Glomerular visceral epithelial cell (primary cell): Measurements from ENCODE around the gene FSTL5.
A peak's percentile ranks its signal among the peaks of the same experiment; 100 is the strongest.

ENCODE experiments used
- DNase-seq: peaks from one replicate; pipeline ENCODE4 v3.0.0-alpha.2; 2016; ENCODE audit errors: extremely low spot score

FSTL5 gene

GRCh38 chr4:161583549-161583948, 580.3 kb downstream of the FSTL5 start:
- no peak for DNase-seq

- DNase-seq = no peak
Measured at GRCh38 chr4:161581262-161582230, 582.3 kb downstream of the FSTL5 start.

GRCh38 chr4:161577579-161578301, 586.1 kb downstream of the FSTL5 start:
- DNase-seq = peak; percentile 17

GRCh38 chr4:161573836-161574235, 590.0 kb downstream of the FSTL5 start:
- DNase-seq = no peak

- no peak for DNase-seq
Measured at GRCh38 chr4:161564230-161564834, 599.5 kb downstream of the FSTL5 start.

- DNase-seq = peak; percentile 14
Measured at GRCh38 chr4:161555689-161556660, 607.8 kb downstream of the FSTL5 start.

GRCh38 chr4:161554372-161554990, 609.3 kb downstream of the FSTL5 start:
- DNase-seq = peak; percentile 9

- DNase-seq = no peak
Measured at GRCh38 chr4:161546902-161547301, 616.9 kb downstream of the FSTL5 start.

- no peak for DNase-seq
Measured at GRCh38 chr4:161540265-161540664, 623.5 kb downstream of the FSTL5 start.

GRCh38 chr4:161538941-161539340, 624.9 kb downstream of the FSTL5 start:
- no peak for DNase-seq

- no peak for DNase-seq
Measured at GRCh38 chr4:161530710-161531109, 633.1 kb downstream of the FSTL5 start.

- DNase-seq = no peak
Measured at GRCh38 chr4:161525121-161525520, 638.7 kb downstream of the FSTL5 start.

- no peak for DNase-seq
Measured at GRCh38 chr4:161522031-161522430, 641.8 kb downstream of the FSTL5 start.

GRCh38 chr4:161519611-161520010, 644.2 kb downstream of the FSTL5 start:
- DNase-seq = no peak

- no peak for DNase-seq
Measured at GRCh38 chr4:161517941-161518340, 645.9 kb downstream of the FSTL5 start.

GRCh38 chr4:161505141-161505540, 658.7 kb downstream of the FSTL5 start:
- DNase-seq = no peak

GRCh38 chr4:161498155-161498554, 665.6 kb downstream of the FSTL5 start:
- no peak for DNase-seq

GRCh38 chr4:161486461-161486860, 677.3 kb downstream of the FSTL5 start:
- no peak for DNase-seq

- DNase-seq = no peak
Measured at GRCh38 chr4:161466316-161466715, 697.5 kb downstream of the FSTL5 start.

- DNase-seq = no peak
Measured at GRCh38 chr4:161463436-161463835, 700.4 kb downstream of the FSTL5 start.

- no peak for DNase-seq
Measured at GRCh38 chr4:161457906-161458305, 705.9 kb downstream of the FSTL5 start.
